Urothelium cell line (cell line): ENCODE results near the gene SPDYE2B.
A peak's percentile ranks its signal among the peaks of the same experiment; 100 is the strongest.
"Not testable (repeated sequence)": the region's sequence is repeated elsewhere in the genome, so short reads cannot be mapped to it uniquely, and the experiment has no call there.

ENCODE experiments used
- DNase-seq: peaks from one replicate; pipeline ENCODE4 v3.0.0; 2011; ENCODE audit warnings: low spot score, mixed read lengths
- FAIRE-seq: peaks from 2 replicates; lab custom pipeline; 2011; peaks lifted over from hg19 to GRCh38; lab: Jason Lieb, UNC

The SPDYE2B gene, protein sequence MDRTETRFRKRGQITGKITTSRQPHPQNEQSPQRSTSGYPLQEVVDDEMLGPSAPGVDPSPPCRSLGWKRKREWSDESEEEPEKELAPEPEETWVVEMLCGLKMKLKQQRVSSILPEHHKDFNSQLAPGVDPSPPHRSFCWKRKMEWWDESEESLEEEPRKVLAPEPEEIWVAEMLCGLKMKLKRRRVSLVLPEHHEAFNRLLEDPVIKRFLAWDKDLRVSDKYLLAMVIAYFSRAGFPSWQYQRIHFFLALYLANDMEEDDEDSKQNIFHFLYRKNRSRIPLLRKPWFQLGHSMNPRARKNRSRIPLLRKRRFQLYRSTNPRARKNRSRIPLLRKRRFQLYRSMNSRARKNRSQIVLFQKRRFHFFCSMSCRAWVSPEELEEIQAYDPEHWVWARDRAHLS

DNA sequence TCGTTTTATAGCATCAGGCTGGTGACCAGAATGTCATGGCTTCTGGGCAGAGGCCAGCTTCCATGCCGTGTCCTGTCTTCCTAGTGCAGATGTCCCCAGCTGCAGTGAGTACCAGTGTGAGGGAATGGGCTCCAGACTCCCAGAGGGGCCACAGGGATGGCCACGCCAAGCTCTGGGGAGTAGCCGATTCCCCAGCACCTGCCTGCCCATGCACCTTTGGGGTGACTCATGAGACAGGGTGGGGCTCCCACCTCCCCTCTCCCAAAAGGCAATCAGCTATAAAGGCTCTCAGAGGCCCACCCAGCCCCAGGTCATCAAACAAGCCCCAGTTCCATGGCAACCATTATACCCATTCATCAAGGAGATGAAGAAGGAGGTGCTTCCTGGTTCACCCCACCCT is at the start of gene SPDYE2B:
SPDYE2B (plus strand) TSS at position 396 of the 400 bp plus-strand sequence. CDS start 2,030 bp downstream, outside the sequence.
- DNase-seq, FAIRE-seq: not testable (repeated sequence)

DNA sequence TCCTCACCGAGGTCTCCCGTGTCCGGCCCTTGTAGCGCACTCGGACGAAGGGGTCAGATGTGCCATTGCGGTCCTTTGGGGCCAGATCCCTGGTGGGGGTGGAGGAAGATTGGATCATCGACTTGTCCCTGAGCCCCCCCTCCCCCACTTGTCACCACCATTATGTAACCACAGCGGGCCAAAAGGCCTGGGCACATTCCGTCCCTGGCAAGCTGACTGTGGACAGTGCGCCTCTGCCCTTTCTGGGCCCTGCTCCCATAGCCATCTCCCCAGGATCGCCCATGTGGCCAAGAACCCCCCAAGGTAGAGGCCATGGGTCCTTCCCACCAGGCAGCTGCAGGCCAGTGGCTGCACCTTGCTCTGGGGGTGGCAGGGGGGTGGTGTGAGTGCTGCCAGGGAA is 47.8 kb upstream of the SPDYE2B start:
- DNase-seq, FAIRE-seq: not testable (repeated sequence)

DNA sequence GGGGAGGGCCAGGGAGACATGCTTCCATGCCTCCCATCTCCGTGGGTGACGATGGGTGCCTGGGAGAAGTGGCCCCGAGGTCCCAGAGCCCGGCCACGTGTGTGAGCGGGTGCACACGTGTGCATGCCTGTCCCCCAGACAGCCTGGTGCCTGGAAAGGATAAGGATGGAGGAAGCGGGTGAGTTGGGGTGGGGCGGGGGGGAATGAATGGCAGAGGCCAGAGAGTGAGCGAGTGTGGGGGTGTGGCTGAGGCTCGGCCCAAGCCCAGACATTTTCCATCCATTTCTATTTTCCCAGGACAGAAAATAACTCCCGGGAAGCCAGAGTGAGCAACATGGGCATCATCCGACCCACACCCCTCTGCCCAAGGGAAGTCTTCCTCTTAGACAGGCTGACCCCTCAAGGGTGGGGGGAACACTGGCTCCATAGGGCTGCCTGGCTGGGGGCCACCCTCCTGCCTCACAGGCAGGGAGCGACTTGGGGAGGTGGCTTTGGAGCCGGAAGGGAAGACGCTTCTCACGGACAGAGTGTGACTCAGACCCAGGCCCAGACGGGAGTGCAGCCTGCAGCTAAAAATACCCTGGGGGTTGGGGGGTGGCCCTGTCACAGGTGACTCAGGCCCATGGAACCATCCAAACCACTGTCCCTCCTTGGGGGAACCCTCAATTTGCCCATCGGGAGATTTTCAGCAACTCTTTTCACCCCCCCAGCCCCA is 45.5 kb upstream of the SPDYE2B start:
- not testable (repeated sequence) for FAIRE-seq, DNase-seq

DNA sequence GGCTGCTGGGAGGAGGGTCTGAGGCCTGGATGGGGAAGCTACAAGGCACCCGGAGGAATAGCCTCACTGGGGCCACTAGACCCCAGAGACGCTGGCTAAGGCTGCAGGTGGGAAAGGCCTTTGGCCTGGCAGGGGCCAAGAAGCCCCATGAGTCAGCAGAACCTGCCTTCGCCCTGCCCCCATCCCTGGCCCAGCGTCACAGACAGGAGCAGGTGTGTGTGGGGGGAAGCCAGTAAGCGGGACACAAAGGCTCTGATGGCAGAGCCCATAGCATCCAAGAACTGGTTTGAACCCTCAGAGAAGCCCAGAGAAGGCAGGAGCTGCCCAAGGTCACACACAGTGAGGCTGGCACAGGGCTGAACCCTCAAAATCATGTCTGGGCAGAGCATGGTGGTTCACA is 43.3 kb upstream of the SPDYE2B start:
- not testable (repeated sequence) for DNase-seq, FAIRE-seq

DNA sequence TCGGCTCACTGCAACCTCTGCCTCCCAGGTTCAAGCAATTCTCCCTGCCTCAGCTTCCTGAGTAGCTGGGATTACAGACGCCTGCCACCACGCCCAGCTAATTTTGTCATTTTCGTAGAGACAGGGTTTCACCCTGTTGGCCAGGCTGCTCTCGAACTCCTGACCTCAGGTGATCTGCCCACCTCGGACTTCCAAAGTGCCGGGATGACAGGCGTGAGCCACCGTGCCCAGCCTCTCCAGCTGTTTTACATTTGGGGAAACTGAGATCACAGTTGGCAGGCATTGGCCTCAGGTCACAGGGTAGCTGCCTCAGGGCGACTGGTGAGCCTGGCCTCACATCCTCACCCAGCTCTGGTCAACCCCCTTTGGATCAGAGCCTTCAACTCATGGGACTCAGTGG is 40.4 kb upstream of the SPDYE2B start:
- not testable (repeated sequence) for DNase-seq, FAIRE-seq

DNA sequence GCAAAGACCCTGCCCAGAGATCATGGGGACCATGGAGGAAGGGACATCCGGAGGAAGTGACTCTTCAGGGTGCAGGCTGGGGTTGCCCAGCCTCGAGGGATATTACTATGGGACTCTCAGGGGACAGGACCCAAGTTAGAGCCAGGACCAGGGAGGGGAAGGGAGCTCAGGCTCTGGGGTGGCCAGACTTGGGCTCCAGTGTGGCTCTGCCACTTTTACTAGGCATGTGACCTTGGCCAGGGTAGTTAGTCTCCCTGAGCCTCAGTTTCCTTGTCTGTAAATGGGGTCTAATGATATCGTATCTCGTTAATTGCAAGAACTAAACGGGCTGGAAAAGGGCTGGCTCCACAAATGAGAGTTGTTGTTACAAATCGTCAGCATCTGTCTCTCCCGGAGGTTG is 39.7 kb upstream of the SPDYE2B start:
- not testable (repeated sequence) for DNase-seq, FAIRE-seq

DNA sequence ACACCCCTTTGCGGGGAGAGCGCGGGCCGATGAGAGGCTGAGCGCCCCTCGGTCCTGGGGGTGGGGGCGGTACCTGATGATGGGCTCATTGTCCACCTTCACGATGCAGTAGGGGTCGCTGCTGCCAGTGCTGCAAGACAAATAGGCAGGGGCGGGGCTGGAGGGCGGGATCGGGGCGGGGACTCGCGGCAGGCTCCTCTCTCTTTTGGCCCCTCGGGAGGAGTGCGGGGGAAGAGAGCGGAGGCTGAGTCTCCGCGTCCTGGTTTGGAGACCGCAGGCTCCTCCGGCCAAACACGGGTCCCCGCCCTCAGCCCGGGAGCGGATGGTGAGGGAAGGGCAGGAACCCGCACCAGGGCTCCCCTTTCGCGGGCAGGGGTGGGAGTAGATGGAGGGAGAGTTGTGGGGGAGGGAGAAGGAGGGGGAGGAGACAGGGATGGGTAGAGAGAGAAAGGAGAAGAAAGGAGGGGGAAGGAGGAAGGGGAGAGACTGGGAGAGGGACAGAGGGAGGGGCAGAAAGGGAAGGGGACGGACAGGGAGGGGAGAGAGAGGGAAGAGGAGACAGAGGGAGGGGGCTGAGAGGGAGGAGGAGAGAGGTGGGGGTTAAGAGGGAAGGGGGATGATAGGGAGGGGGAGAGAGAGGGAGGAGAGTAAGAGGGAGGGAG is 39.0 kb upstream of the SPDYE2B start:
- peak; percentile 23 for FAIRE-seq
- DNase-seq: not testable (repeated sequence)

DNA sequence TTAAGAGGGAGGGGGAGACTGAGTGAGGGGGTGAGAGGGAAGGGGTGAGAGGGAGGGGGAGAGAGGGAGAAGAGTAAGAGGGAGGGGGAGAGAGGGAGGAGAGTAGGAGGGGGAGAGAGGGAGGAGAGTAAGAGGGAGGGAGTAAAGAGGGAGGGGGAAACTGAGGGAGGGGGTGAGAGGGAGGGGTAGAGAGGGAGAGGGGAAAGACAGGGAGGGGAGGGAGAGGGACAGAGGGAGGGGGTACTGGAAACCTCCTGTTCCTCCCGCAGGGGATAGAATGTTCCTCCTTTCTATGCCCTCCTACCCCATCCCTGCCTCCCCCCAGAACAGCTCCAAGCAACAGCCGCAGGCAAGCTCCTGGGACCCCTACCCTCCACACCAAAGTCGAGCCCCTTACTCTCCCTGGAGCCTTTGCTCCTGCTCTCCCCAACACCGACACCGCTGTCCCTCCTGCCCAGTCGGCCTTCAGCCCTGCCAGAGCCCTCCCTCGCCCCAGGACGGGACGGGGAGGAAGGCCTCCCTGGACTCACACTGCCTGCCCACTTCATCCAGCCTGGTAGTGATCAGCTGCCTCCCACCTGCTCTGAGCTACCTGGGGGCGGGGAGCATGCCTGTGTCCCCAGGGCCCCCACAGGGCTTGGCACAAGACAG is 38.3 kb upstream of the SPDYE2B start:
- not testable (repeated sequence) for FAIRE-seq, DNase-seq

DNA sequence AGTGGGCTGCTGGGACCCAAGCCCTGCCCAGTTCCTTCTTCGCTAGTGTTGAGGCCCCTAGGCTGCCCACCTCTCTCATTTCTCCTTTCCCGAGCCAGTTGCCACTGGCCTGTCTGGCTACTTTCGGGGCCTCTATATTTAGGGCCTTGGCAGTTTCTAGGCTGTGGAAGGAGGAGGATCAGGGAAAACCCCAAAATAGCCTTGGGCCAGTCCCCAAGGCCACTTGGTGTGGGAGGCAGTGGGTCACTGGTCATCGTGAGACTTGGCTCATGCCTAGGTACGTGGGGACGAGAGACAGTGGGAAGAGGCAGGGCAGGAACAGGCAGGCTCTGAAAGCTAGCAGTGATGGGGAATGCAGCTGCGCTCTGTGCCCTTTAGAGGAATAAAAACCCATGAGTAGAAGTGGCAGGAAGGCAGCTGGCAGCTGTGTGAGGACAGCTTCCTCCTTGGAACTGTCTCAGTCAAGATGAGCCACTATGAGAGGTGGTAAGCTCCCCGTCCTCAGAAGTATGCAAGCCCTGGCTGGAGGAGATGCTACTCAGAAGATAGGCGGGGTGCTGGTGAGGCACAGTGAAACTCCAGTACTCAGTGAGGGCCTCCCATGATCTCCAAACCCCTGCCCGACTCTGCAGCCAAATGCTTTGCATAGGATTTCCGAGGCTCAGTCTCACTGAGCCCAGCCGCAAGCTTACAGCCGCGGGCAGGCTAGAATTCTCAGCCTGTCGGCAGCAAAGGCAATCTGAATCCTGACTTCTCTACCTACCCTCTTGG is 36.4 kb upstream of the SPDYE2B start:
- not testable (repeated sequence) for FAIRE-seq, DNase-seq

DNA sequence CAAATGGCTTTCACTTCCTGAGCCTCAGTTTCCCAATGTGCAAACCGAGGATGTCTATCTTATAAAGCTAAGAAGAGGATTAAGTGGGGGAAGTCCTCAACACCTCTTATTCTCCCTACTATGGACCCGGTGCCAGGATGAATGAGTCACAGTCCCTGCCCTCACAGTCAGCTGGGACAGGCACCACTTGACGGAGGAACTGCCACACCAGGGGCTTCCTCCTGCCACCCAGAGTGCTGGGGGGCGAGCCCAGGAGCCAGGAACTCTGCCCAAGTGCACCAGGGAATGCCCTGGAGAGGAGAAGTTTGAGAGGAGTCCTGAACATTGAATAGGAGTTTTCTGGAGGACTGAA is 35.8 kb upstream of the SPDYE2B start:
- FAIRE-seq, DNase-seq: not testable (repeated sequence)

DNA sequence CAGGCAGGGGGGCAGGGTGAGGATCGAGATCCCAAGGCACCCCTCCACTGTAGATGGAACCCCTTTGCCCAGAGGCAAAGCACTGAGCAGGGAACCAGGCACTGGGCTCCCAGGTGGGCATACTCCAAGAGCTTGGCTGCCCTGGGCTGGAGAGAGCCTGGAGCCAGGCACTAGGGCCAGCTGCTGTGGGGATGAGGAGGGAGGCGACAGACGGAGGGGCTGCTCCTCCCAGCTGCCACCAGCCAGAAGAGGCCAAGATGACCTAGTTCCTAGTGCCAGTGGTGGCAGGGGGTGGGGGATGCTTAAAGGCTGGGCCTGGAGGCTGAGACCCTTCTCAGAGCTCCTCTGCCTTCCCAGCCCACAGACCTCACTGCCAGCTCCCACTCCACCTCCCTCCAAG is 35.2 kb upstream of the SPDYE2B start:
- DNase-seq, FAIRE-seq: not testable (repeated sequence)

DNA sequence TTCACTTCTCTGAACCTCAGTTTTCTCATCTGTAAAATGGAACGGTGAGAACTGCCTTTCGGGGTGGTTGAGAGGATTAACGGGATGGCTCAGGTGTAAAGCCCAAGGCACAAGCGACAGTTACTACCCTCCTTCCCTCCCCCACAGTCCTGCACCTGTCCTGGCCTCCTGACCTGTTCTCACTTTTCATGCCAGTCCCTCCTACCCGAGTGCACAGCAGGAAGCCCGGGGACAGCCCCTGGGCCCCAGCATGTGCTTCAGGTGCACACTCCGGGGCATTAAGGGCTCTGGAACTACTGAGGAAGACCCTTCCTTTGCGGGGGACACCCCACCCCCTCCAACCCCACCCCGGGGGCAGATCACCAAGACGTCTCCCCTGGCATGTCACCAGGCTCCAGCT is 34.2 kb upstream of the SPDYE2B start:
- not testable (repeated sequence) for FAIRE-seq, DNase-seq

DNA sequence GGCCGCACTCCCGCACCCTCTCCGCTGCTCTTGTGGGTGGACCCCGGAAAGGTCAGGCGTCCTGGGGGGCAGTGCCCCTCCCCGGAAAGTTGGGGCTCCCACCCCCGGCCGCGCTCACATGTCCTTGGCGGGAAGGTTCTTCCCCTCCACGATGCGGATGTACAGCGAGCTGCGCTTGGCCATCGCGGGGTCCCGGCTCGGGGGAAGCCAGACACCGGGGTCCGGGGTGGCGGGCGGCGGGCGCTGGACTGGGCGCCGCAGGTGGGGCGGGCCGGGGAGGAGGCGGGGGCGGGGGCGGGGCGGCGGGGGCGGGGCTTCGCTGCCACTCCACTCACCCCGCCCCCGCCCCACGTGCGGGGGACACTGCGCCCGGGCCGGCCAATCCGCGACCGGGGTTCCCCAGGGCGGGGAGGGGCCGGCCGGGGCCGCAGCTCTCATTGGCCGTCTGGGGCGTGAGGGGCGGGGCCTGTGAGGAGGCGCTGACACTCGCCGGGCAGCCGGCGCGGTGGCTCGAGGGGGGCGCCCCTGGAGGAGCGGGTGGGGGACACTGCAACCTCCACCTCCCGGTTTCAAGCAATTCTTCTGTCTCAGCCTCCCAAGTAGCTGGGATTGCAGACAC is 33.5 kb upstream of the SPDYE2B start, which contains the start of gene RASA4:
RASA4 (minus strand) TSS at position 250 of the 619 bp plus-strand sequence; CDS start at position 183, 67 bp downstream.
- DNase-seq, FAIRE-seq: not testable (repeated sequence)

DNA sequence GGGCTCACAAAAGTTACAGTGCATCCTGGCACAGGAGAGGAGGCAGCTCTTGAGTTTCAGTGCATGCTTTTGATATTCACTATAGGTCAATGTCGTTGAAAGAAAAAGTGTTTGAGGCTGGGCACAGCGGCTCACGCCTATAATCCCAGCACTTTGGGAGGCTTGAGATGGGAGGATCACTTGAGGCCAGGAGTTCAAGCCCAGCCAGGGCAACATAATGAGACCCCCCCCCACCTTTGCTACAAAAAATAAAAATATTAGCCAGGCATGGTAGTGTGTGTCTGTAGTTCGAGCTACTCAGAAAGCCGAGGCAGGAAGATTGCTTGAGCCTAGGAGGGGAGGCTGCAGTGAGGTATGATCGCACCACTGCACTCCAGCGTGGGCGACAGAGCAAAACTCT is 32.0 kb upstream of the SPDYE2B start:
- not testable (repeated sequence) for FAIRE-seq, DNase-seq

DNA sequence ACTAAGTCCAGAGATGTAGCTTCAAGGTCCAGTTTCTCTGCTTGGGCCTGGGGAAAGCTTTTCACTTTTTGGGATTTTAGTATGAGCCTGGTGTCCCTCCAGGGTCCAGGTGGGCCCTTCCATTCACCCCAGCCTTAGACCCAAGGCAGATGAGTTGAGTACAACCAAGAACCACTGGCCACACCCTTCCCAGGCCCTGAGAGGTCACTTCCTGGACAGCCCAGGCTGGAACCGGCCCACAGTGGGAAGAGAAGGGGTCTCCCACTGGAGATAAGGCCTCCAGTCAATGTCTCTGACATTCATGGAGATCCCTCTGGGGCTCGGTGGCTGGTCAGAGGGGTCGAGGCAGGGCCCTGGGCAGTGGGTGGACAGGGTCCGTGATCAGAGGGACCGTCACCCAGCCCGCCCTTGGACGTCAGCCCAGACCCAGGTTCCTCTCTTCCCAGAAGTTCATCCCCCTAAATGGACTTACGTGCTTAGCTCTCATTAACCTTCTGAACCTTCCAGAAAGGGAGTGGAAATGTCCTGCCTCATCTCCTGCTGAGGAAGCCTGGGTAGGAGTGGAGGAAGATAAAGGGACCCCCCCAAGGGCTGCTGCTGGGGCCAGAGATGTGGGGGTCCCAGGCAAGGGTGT is 22.7 kb upstream of the SPDYE2B start:
- FAIRE-seq: not testable (repeated sequence)

DNA sequence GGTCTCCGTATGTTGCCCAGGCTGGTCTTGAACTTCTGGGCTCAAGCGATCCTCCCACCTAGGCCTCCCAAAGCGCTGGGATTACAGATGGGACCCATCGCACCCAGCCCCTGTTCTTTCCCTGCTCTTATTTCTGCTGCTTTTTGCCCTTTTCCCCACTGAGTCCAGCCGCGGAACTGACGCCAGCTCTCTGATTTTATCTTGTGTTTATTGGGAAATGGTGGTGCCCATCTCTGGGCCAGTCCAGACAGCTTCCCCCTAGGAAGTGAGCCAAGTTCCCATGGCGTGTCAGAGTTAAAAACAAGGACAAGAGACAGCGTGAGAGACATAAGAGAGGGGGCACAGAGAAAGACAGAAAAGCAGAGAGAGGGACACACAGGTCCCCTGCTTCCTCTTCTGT is 19.5 kb upstream of the SPDYE2B start:
- DNase-seq, FAIRE-seq: not testable (repeated sequence)

More for the DNA sequence above, 22.7 kb upstream of the SPDYE2B start:
- DNase-seq: not testable (repeated sequence)

DNA sequence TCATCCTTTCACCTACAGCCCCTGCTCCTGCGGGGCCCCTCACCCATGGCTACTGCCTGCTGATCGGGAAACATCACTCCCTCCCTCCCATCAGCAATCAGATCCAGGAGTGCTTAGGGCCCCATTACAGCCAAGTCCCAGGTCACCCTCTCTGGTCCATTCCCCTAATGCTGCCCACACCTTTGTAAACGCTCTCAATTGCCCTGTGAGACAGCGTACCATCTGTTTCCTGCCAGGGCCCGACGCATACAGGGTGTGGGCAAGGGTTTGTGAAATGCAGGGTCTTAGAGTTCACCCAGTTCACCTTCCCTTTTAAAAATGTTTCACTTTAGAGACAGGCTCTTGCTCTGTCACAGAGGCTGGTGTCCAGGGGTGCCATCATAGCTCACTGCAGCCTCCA is 15.8 kb upstream of the SPDYE2B start:
- not testable (repeated sequence) for FAIRE-seq, DNase-seq

DNA sequence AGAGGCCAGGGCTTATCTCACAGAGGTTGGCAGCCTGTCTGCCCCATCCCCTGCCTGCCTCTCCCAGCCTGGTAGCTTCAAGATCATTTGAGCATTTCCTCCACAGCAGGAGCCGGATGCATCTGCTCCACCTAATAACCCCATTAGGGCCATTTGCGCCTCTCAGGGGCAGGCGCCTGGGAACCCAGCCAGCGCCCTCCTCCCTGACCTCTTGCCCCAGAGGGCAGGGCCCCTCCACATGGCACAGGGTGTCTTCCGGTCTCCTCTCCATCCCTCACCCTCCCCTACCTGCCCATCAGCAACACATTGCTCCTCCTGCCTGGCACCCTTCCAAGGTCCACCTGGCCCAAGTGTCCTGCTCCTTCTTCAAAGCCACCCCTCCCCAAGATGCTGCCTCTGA is 14.8 kb upstream of the SPDYE2B start:
- not testable (repeated sequence) for FAIRE-seq, DNase-seq

DNA sequence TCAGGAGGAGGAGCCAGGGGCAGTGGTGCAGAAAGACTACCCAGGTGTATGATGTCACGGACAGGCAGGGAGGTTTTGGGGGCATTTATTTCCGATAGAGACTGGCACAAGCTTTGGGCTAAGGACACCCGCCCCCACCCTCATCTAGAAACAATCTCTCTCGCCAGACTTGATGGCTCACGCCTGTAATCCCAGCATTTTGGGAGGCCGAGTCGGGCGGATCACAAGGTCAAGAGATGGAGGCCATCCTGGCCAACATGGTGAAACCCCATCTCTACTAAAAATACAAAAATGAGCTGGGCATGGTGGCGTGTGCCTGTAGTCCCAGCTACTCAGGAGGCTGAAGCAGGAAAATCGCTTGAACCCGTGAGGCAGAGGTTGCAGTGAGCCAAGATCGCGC is 13.2 kb upstream of the SPDYE2B start:
- not testable (repeated sequence) for DNase-seq, FAIRE-seq
